ENCODE measurements around the gene CD70. TPM values are rescaled to one million over a fixed set of nuclear protein-coding genes. Genes with fewer than 3 reads are reported as not detected.

CD70 gene
- total RNA-seq, 1 donor from 2014 or later = not detected

DNA sequence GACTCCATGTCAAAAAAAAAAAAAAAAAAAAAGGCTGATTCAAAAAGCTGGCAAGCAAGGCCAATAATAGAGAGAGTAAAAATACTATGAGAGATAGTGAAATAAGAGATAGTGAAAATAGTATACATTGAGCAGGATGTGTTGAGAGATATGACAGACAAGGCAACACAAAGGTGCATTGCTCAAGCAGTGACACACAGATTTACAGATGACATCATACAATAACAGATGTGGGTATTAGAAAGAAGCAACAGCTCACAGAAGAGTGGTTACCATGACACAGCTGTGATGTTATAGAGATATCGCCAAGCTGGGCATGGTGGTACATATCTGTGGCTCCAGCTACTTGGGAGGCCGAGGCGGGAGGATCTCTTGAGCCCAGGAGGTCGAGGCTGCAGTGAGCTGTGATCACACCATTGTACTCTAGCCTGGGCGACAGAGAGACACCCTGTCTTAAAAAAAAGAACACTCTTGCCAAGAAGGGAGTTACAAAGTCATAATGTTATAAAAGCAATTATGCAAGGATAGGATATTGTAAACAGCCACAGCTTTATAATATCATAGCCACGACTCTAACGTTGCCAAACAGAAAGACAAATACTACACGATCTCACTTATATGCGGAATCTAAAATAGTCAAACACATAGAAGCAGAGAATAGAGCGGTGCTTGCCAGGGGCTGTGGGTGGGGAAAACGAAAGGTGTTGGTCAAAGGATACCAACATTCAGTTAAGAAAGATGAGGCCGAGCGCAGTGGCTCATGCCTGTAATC, 49.8 kb downstream of the CD70 start:
- Mint-ChIP-seq H3K4me1 (ENCODE audit: low read depth) (no peaks in the 10 kb centered on the region), H3K27me3 (peaks cover 16% of the 10 kb centered on the region), H3K36me3 (ENCODE audit: insufficient read depth) (no peaks in the 10 kb centered on the region), H3K4me3 (ENCODE audit: low read depth) (no peak overlapping the region), H3K9me3 (ENCODE audit: low read depth) (peaks cover 3% of the 10 kb centered on the region), H3K27ac (no peak overlapping the region)
- TF ChIP-seq, protein P1, sequence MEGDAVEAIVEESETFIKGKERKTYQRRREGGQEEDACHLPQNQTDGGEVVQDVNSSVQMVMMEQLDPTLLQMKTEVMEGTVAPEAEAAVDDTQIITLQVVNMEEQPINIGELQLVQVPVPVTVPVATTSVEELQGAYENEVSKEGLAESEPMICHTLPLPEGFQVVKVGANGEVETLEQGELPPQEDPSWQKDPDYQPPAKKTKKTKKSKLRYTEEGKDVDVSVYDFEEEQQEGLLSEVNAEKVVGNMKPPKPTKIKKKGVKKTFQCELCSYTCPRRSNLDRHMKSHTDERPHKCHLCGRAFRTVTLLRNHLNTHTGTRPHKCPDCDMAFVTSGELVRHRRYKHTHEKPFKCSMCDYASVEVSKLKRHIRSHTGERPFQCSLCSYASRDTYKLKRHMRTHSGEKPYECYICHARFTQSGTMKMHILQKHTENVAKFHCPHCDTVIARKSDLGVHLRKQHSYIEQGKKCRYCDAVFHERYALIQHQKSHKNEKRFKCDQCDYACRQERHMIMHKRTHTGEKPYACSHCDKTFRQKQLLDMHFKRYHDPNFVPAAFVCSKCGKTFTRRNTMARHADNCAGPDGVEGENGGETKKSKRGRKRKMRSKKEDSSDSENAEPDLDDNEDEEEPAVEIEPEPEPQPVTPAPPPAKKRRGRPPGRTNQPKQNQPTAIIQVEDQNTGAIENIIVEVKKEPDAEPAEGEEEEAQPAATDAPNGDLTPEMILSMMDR (IDR thresholded peaks at IDR 0.05; ENCODE audit: unreplicated experiment) = no peak
- no peak for DNase-seq (ENCODE audit: low spot score, unreplicated experiment)

DNA sequence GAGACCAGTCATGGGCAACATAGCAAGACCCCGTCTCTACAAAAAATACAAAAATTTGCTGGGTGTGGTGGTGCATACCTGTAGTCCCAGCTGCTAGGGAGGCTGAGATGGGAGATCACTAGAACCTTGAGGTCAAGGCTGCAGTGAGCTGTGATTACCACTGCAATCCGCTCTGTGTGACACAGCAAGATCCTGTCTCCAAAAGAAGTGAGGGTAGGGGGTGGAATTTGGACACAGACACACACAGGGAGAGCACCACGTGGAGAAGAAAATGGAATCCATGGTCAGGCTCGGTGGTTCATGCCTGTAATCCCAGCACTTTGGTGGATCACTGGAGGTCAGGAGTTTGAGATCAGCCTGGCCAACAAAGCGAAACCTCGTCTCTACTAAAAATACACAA, 51.4 kb downstream of the CD70 start:
- Mint-ChIP-seq H3K4me1 (ENCODE audit: low read depth) (peaks cover under 1% of the 10 kb centered on the region), H3K27ac (no peak overlapping the region), H3K9me3 (ENCODE audit: low read depth) (peaks cover 3% of the 10 kb centered on the region), H3K36me3 (ENCODE audit: insufficient read depth) (no peaks in the 10 kb centered on the region), H3K4me3 (ENCODE audit: low read depth) (no peak overlapping the region), H3K27me3 (peaks cover 30% of the 10 kb centered on the region)
- TF ChIP-seq, protein P1 (IDR thresholded peaks at IDR 0.05; ENCODE audit: unreplicated experiment) = no peak
- DNase-seq (ENCODE audit: low spot score, unreplicated experiment) = no peak

Other genes starting within 250 kb of the CD70 start
- gene CLPP, start 229.6 kb downstream of the CD70 start, total RNA-seq = 58.0 and 61.3 TPM in 2 replicates
- gene ALKBH7, start 218.4 kb downstream of the CD70 start, total RNA-seq = 72.1 and 79.1 TPM in 2 replicates
- 4.3 TPM in 2 replicates for gene PSPN, start 215.2 kb downstream of the CD70 start, total RNA-seq
- 75.1 and 77.8 TPM in 2 replicates for gene GTF2F1, start 198.0 kb downstream of the CD70 start, total RNA-seq
- gene KHSRP, start 166.3 kb downstream of the CD70 start, total RNA-seq = 419 and 436 TPM in 2 replicates
- 1.4 and 1.5 TPM in 2 replicates for gene SLC25A41, start 157.4 kb downstream of the CD70 start, total RNA-seq
- 75.2 and 76.2 TPM in 2 replicates for gene SLC25A23, start 131.4 kb downstream of the CD70 start, total RNA-seq
- 63.0 and 71.2 TPM in 2 replicates for gene CRB3, start 126.9 kb downstream of the CD70 start, total RNA-seq
- 0.47 and 0.67 TPM in 2 replicates for gene DENND1C, start 109.4 kb downstream of the CD70 start, total RNA-seq
- gene TUBB4A, start 88.8 kb downstream of the CD70 start, total RNA-seq = 41.7 and 43.4 TPM in 2 replicates
- 0.53 TPM in 1 of 2 replicates, not detected in the other for gene TNFSF9, start 60.1 kb downstream of the CD70 start, total RNA-seq
- not detected in 2 replicates for gene TNFSF14, start 79.0 kb upstream of the CD70 start, total RNA-seq
- gene C3, start 129.5 kb upstream of the CD70 start, total RNA-seq = 1.5 and 1.6 TPM in 2 replicates
- gene GPR108, start 146.4 kb upstream of the CD70 start, total RNA-seq = 72.8 and 80.8 TPM in 2 replicates
- 46.0 and 48.2 TPM in 2 replicates for gene TRIP10, start 148.5 kb upstream of the CD70 start, total RNA-seq
- 19.8 and 20.0 TPM in 2 replicates for gene SH2D3A, start 176.3 kb upstream of the CD70 start, total RNA-seq
- gene VAV1, start 181.6 kb upstream of the CD70 start, total RNA-seq = not detected in 2 replicates

Data from progenitor cell of endocrine pancreas (in vitro differentiated cells).